KMS-11 (cell line): Measurements from ENCODE around the gene DBF4B.

Experiments used
- H2AFZ ChIP-seq: fragments of 200-600 bp; sonication (generic); 2 replicates; pipeline ENCODE4 v1.6.1; 2016; ENCODE audit warnings: antibody characterized with exemption, mixed run types, low read depth
- H3K27ac ChIP-seq: fragments of 200-600 bp; sonication (generic); 2 replicates; pipeline ENCODE4 v1.6.1; 2016; ENCODE audit warnings: mild to moderate bottlenecking, mixed run types
- H3K27me3 ChIP-seq: fragments of 200-600 bp; sonication (generic); 2 replicates; pipeline ENCODE4 v1.6.1; 2017; ENCODE audit warnings: mild to moderate bottlenecking, low read depth, mixed run types, moderate library complexity; ENCODE audit not compliant: insufficient read depth
- H3K36me3 ChIP-seq: fragments of 200-600 bp; sonication (generic); 2 replicates; pipeline ENCODE4 v1.6.1; 2017; ENCODE audit warnings: mild to moderate bottlenecking, mixed run types; ENCODE audit not compliant: insufficient read depth
- H3K4me1 ChIP-seq: fragments of 200-600 bp; sonication (generic); 2 replicates; pipeline ENCODE4 v1.6.1; 2016; ENCODE audit warnings: mild to moderate bottlenecking, low read depth, mixed run types; ENCODE audit not compliant: poor library complexity, severe bottlenecking
- H3K4me2 ChIP-seq: fragments of 200-600 bp; sonication (generic); 2 replicates; pipeline ENCODE4 v1.7.0; 2016; ENCODE audit warnings: mild to moderate bottlenecking, mixed run types
- H3K4me3 ChIP-seq: fragments of 200-600 bp; sonication (generic); IDR thresholded peaks from 2 replicates; pipeline ENCODE4 v1.6.1; 2017; ENCODE audit warnings: low read depth, low read length, mixed read lengths; ENCODE audit not compliant: insufficient read depth
- H3K79me2 ChIP-seq: fragments of 200-600 bp; sonication (generic); 2 replicates; pipeline ENCODE4 v1.6.1; 2016; ENCODE audit warnings: low read depth, mixed run types; ENCODE audit not compliant: insufficient read depth
- H3K9ac ChIP-seq: fragments of 200-600 bp; sonication (generic); 2 replicates; pipeline ENCODE4 v1.6.1; 2016; ENCODE audit warnings: mild to moderate bottlenecking, mixed run types
- H4K20me1 ChIP-seq: fragments of 200-600 bp; sonication (generic); 2 replicates; pipeline ENCODE4 v1.6.1; 2016; ENCODE audit warnings: mild to moderate bottlenecking, mixed run types; ENCODE audit not compliant: insufficient read depth
- TF ChIP-seq, protein P1 (sequence below): fragments of 200-600 bp; sonication (generic); conservative IDR thresholded peaks from 2 replicates; pipeline ENCODE4 v1.6.1; 2017; ENCODE audit warnings: low read depth, mild to moderate bottlenecking, antibody characterized with exemption, low read length, moderate library complexity, mixed read lengths

DBF4B gene

DNA sequence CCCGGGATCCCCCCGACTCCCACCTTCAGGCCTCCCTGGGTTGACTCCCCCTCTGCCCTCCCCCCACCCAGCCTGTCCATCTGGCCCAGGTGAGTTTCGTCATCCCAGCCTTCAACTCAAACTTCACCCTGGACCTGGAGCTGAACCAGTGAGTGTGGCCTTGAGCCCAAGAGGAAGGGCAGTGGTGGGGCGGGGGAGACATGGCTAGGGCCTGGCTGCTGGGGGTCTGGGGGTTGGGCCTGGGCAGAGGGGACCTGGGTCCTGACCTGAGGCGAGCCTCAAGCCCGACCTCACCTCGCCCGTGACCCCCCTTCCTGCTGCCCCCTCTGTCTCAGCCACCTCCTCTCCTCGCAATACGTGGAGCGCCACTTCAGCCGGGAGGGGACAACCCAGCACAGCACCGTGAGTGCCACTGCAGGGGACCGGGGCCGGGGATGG is 61.2 kb downstream of the DBF4B start:
- no peaks in the 10 kb centered on the region for H3K27me3 ChIP-seq
- H3K36me3 ChIP-seq = no peaks in the 10 kb centered on the region
- no peak overlapping the region for H2AFZ ChIP-seq
- no peak overlapping the region for H3K4me3 ChIP-seq
- TF ChIP-seq, protein P1, sequence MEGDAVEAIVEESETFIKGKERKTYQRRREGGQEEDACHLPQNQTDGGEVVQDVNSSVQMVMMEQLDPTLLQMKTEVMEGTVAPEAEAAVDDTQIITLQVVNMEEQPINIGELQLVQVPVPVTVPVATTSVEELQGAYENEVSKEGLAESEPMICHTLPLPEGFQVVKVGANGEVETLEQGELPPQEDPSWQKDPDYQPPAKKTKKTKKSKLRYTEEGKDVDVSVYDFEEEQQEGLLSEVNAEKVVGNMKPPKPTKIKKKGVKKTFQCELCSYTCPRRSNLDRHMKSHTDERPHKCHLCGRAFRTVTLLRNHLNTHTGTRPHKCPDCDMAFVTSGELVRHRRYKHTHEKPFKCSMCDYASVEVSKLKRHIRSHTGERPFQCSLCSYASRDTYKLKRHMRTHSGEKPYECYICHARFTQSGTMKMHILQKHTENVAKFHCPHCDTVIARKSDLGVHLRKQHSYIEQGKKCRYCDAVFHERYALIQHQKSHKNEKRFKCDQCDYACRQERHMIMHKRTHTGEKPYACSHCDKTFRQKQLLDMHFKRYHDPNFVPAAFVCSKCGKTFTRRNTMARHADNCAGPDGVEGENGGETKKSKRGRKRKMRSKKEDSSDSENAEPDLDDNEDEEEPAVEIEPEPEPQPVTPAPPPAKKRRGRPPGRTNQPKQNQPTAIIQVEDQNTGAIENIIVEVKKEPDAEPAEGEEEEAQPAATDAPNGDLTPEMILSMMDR = no peak
- no peak overlapping the region; the same call in 1 of the 2 replicates for H3K9ac ChIP-seq
- no peaks in the 10 kb centered on the region for H4K20me1 ChIP-seq
- H3K4me1 ChIP-seq = peaks cover 50% of the 10 kb centered on the region
- H3K79me2 ChIP-seq = no peaks in the 10 kb centered on the region
- no peak overlapping the region for H3K27ac ChIP-seq
- peak overlapping the region; percentile 39; the same call in 1 of the 2 replicates for H3K4me2 ChIP-seq

DNA sequence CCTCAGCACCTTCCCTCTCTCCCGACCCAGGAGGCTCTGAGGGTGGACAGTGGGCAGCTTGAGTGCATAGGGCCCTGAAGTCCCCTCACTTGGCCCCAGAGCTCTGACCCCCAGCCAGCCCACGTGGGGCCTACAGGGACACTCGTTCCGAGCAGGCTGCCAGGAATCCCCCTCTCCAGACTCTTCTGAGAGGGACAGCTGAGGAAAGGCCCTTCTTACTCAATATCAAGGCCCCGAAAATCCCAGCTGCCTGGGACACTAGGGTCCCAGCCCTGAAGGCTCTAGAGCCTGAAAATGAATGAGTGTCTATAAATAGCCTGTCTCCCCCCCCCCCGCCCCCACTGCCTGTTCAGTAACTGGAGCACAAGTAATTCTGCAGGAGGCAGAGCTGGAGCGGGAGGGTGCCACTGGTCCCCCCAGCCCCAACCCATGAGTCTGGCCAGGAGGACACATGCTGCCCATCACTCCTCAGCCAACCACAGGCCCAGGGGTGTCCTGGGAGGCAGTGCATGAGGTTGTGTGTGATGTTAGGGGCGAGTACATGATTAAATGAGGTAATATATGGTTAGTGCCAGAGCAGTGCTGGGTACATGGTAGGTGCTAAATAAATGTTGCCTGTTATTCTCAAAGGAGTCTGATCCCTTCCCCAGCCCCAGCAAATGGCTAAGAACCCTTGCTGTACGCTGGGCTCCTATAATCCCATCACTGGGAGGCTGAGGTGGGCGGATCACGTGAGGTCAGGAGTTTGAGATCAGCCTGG is 61.9 kb downstream of the DBF4B start:
- Histone ChIP-seq H2AFZ (no peak overlapping the region), H3K79me2 (no peaks in the 10 kb centered on the region), H3K27me3 (no peaks in the 10 kb centered on the region), H3K4me1 (peaks cover 52% of the 10 kb centered on the region), H3K4me2 (peak overlapping the region; percentile 39; the same call in 1 of the 2 replicates), H3K27ac (no peak overlapping the region), H3K36me3 (no peaks in the 10 kb centered on the region), H3K9ac (no peak overlapping the region; the same call in 1 of the 2 replicates), H4K20me1 (no peaks in the 10 kb centered on the region), H3K4me3 (no peak overlapping the region)
- TF ChIP-seq, protein P1 = no peak

DNA sequence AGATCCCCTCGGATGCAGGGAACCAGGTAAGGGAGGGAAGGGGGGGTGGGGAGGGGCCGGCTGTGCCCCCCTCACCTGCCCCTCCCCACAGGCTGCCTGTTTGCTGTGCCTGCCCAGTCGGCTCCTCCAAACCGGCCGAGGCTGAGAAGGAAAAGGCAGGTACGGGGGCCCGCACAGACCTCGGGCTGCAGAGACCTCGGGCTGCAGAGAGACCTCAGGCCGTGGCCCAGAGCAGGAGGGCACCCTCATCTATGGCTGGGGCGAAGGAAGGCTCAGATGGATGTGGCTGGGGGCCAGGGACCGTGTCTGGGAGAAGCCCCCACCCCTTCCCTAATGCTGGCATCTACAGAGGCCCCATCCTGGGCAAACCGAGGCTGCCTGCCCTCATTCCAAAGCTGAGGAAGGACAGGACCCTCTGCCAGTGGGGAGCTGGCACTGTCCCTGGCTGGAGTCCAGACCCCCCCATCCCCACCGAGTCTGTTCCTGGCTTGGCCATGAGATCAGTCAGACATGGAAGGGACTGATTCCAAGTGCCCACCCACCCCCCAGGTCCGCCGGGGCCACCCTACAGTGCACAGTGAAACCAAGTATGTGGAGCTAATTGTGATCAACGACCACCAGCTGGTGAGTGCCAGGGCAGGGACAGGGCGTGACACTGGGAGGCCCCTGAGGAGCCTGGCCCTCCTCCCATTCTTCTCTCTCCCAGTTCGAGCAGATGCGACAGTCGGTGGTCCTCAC is 64.0 kb downstream of the DBF4B start:
- Histone ChIP-seq H3K36me3 (no peaks in the 10 kb centered on the region), H3K4me1 (peaks cover 44% of the 10 kb centered on the region), H4K20me1 (no peaks in the 10 kb centered on the region), H2AFZ (no peak overlapping the region), H3K79me2 (no peaks in the 10 kb centered on the region), H3K4me2 (no peak overlapping the region), H3K27me3 (no peaks in the 10 kb centered on the region; the same call in 1 of the 2 replicates), H3K4me3 (no peak overlapping the region), H3K27ac (no peak overlapping the region), H3K9ac (no peak overlapping the region)
- TF ChIP-seq, protein P1 = no peak

DNA sequence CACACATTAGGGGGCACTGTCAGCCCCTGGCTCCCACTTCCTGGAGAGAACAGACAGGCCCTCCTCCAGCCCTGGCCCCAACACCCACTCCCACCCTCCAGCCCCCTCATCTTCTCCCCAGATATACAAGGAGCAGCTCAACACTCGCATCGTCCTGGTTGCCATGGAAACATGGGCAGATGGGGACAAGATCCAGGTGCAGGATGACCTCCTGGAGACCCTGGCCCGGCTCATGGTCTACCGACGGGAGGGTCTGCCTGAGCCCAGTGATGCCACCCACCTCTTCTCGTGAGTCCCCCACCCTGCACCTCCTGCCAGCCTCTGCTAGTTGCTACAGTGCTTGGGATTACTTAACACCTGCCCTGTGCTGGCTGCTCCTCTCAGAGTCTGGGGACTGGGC is 64.7 kb downstream of the DBF4B start:
- Histone ChIP-seq H3K9ac (no peak overlapping the region), H3K4me1 (peaks cover 37% of the 10 kb centered on the region), H3K27ac (no peak overlapping the region), H3K4me2 (no peak overlapping the region), H3K27me3 (no peaks in the 10 kb centered on the region; the same call in 1 of the 2 replicates), H4K20me1 (no peaks in the 10 kb centered on the region), H3K36me3 (no peaks in the 10 kb centered on the region), H3K79me2 (no peaks in the 10 kb centered on the region), H2AFZ (no peak overlapping the region), H3K4me3 (no peak overlapping the region)
- TF ChIP-seq, protein P1 = no peak
